Heart right ventricle (tissue), 16 donors: ENCODE data around the gene PIP5KL1. TPM values are rescaled to one million over a fixed set of nuclear protein-coding genes. Genes with fewer than 3 reads are reported as not detected.

ENCODE experiments used
- ATAC-seq, 8 donors: fragments of 200-7000 bp; cut with Tn5 transposase; one replicate each; pipeline ENCODE4 v1.9.1; 2020; ENCODE audit warnings: mild to moderate bottlenecking in 8 of 8, moderate library complexity in 8 of 8, moderate number of reproducible peaks in 1 of 8
- DNase-seq, 2 donors: peaks; one replicate each; pipeline ENCODE4 v3.0.0-alpha.2; 2020
- H3K27ac ChIP-seq, 10 donors: fragments of 200-600 bp; sonication (generic) in 2 of 10; one replicate each; pipeline versions ENCODE4 v1.5.0 to v1.8.0; 2020 to 2022; ENCODE audit warnings: mild to moderate bottlenecking in 3 of 10
- H3K27me3 ChIP-seq, 7 donors: fragments of 200-600 bp; one replicate each; pipeline ENCODE4 v1.8.0; 2021 to 2022; ENCODE audit warnings: mild to moderate bottlenecking in 2 of 7
- H3K36me3 ChIP-seq, 9 donors: fragments of 200-600 bp; sonication (generic) in 1 of 9; one replicate each; pipeline versions ENCODE4 v1.5.0 to v1.8.0; 2020 to 2022; ENCODE audit warnings: mild to moderate bottlenecking in 2 of 9
- H3K4me1 ChIP-seq, 9 donors: fragments of 200-600 bp; sonication (generic) in 1 of 9; one replicate each; pipeline versions ENCODE4 v1.5.0 to v1.8.0; 2020 to 2022; ENCODE audit warnings: mild to moderate bottlenecking in 4 of 9
- H3K4me3 ChIP-seq, 10 donors: fragments of 200-600 bp; sonication (generic) in 2 of 10; one replicate each; pipeline versions ENCODE4 v1.5.0 to v1.8.0; 2020 to 2022; ENCODE audit warnings: mild to moderate bottlenecking in 7 of 10, moderate library complexity in 2 of 10
- H3K9me3 ChIP-seq, 11 donors: fragments of 200-600 bp in 10 of 11; sonication (generic) in 2 of 11; one replicate each; pipeline versions ENCODE4 v1.5.0 to v1.8.0; 2013 to 2022; ENCODE audit warnings: mild to moderate bottlenecking in 2 of 11, control low read depth in 1 of 11, moderate library complexity in 1 of 11
- CTCF ChIP-seq, 9 donors: fragments of 200-600 bp; sonication (generic) in 2 of 9; IDR thresholded peaks; one replicate each; pipeline versions ENCODE4 v1.5.0 to v1.8.0; 2021 to 2022; ENCODE audit warnings: antibody characterized with exemption in 9 of 9, mild to moderate bottlenecking in 5 of 9, moderate library complexity in 1 of 9
- WGBS, 2 donors: extraction: QIAGEN DNeasy Blood & Tissue Kit; methylation state at CpG; one replicate each; pipeline ENCODE4 v1.1.7; 2013; ENCODE audit warnings: inconsistent platforms in 1 of 2; 5-methylcytosine and 5-hydroxymethylcytosine counted together
- intact Hi-C, 10 donors: fragments of 100-400 bp; cut with DNase I; formaldehyde crosslinking; loops; one replicate each; pipeline versions ENCODE4 v1.11.1 to v1.14.2; 2022
- polyA plus RNA-seq, 2 donors: library from polyadenylated mRNA; stranded (reverse); fragments of 200-250 nt; gene quantifications; one replicate each; pipeline ENCODE4 v1.2.3, GENCODE V29; 2013
- total RNA-seq, 10 donors: library from RNA; stranded (reverse); fragmentation: NEBNext Ultra II Directional in 3 of 10; extraction: Animal tissue kit (Norgen Biotek cat#: 25700) in 3 of 10; gene quantifications; one replicate each; pipeline versions ENCODE4 v1.2.1 to v1.2.4, GENCODE V29; 2021 to 2023
- donor health status: Arrhythmogenic right ventricular cardiomyopathy.
- donor health status: ischemic (EF 13 %, LVEDD 7.1; RV severe dilation, severe dysfunction).
- donor health status: healthy with polysubstance abuse.
- donor health status: DM: no; HTN: yes; CAD: no.
- donor health status: DM: no; HTN: no; CAD: no.
- donor health status: ischemic (EF 25% LVEDD 6.9; RV normal size, moderate dysfunction).
- donor health status: ischemic (EF 25% LVEDD 5.7; RV mildly dilated, moderate dysfunction).
- donor health status: healthy.
- donor health status: DM: yes; HTN: yes; CAD: no.
- donor health status: Ischemic cardiomyopathy.
- donor health status: ischemic (EF 35%, LVEDD 5.7; RV mildly dilated, moderate dysfunction).
- donor health status: nonischemic (EF 11% LVEDD 7.7; RV severe dilation, severe dysfunction).
- donor health status: DM: yes; HTN: yes; CAD: no.
- donor health status: PGD.
- donor health status: ischemic (EF 29% LVEDD 5.4; RV normal size, mild dysfunction).
- donor health status: nonischemic (EF 23%, LVEDD 6.1; RV moderate dilation, normal function).

The PIP5KL1 gene
- total and polyA plus RNA-seq, 12 donors, result 0.25 to 0.59 (median 0.46) TPM; not detected in 4

GRCh38 chr9:127943731-127944144 lies 13.2 kb upstream of the PIP5KL1 start:
- peak; percentile 81 to 96 (median 89) for TF ChIP-seq CTCF (IDR thresholded peaks at IDR 0.05)
- H3K27ac ChIP-seq, result peak overlapping the region in 1 of 10 donors; percentile 1
- no peaks in the 10 kb centered on the region for H3K9me3 ChIP-seq
- peaks cover 0 to 50% (median 9%) of the 10 kb centered on the region in 9 donors for H3K36me3 ChIP-seq
- 39 to 40% methylated on average over 13 of the region's 13 CpGs for WGBS, 2 donors
- ATAC-seq (peak; percentile 64 to 88 (median 82)), DNase-seq (peak; percentile 86)
- H3K4me1 ChIP-seq, result peaks cover 0 to 61% (median 17%) of the 10 kb centered on the region in 9 donors
- H3K4me3 ChIP-seq, result no peak overlapping the region
- H3K27me3 ChIP-seq, result no peaks in the 10 kb centered on the region
- intact Hi-C loops, result loop anchor here (1.0 to 10.0 kb wide), 8 partner anchors 37 to 174 kb away; partner anchors contain the start of gene EEIG1 (in 1 of the 10)

GRCh38 chr9:127943011-127943662 lies 12.6 kb upstream of the PIP5KL1 start:
- Histone ChIP-seq H3K27me3 (no peaks in the 10 kb centered on the region), H3K36me3 (peaks cover 0 to 49% (median 9%) of the 10 kb centered on the region in 9 donors), H3K4me1 (peaks cover 3 to 59% (median 23%) of the 10 kb centered on the region in 9 donors), H3K4me3 (no peak overlapping the region), H3K9me3 (no peaks in the 10 kb centered on the region), H3K27ac (peak overlapping the region in 1 of 10 donors; percentile 1)
- peak in 1 of 9 donors; percentile 2 for TF ChIP-seq CTCF (IDR thresholded peaks at IDR 0.05)
- ATAC-seq (no peak), DNase-seq (peak in 1 of 2 donors; percentile 18)
- intact Hi-C loops, result loop anchor here (1.0 to 10.0 kb wide), 8 partner anchors 38 to 174 kb away; partner anchors contain the start of gene EEIG1 (in 1 of the 10)
- 78 to 87% methylated on average over 14 of the region's 14 CpGs for WGBS, 2 donors

GRCh38 chr9:127942216-127943010 lies 11.8 kb upstream of the PIP5KL1 start:
- DNase-seq (peak; percentile 58 to 72), ATAC-seq (peak; percentile 32 to 64 (median 52))
- peaks cover 0 to 41% (median 9%) of the 10 kb centered on the region in 9 donors for H3K36me3 ChIP-seq
- no peak overlapping the region for H3K4me3 ChIP-seq
- WGBS, 2 donors, result 66% methylated on average over 18 of the region's 18 CpGs
- peak; percentile 77 to 91 (median 87) for TF ChIP-seq CTCF (IDR thresholded peaks at IDR 0.05)
- no peaks in the 10 kb centered on the region for H3K27me3 ChIP-seq
- intact Hi-C loops, result loop anchor here (1.0 to 10.0 kb wide), 8 partner anchors 38 to 175 kb away; partner anchors contain the start of gene EEIG1 (in 1 of the 10)
- H3K4me1 ChIP-seq, result peaks cover 5 to 55% (median 19%) of the 10 kb centered on the region in 9 donors
- no peak overlapping the region for H3K27ac ChIP-seq
- no peaks in the 10 kb centered on the region for H3K9me3 ChIP-seq

DNA sequence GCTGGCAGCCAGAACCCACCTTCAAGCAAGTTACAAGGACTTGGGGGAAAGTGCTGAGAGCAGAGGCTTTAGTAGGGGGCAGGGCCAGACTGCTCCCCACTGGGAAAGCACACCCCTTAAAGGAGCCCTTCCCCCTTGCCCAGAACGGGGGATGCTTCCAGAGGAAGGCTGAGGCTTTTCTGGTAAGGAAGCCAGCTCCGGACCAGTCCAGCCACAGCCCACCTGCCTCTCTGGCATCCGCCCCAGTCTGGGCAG lies 11.3 kb upstream of the PIP5KL1 start:
- H3K27me3 ChIP-seq, result no peaks in the 10 kb centered on the region
- intact Hi-C loops, result loop anchor here in 9 of 10 donors (2.0 to 10.0 kb wide), 6 partner anchors 39 to 175 kb away; partner anchors contain the start of gene EEIG1 (in 1 of the 9)

More for the DNA sequence above, 11.3 kb upstream of the PIP5KL1 start:
- Histone ChIP-seq H3K4me3 (no peak overlapping the region), H3K36me3 (peaks cover 0 to 40% (median 9%) of the 10 kb centered on the region in 9 donors), H3K9me3 (no peaks in the 10 kb centered on the region), H3K4me1 (peaks cover 9 to 55% (median 23%) of the 10 kb centered on the region in 9 donors), H3K27ac (no peak overlapping the region)
- WGBS, 2 donors, result 61 to 87% methylated on average over 3 of the region's 3 CpGs
- DNase-seq (no peak), ATAC-seq (no peak)
- TF ChIP-seq CTCF (IDR thresholded peaks at IDR 0.05), result no peak
